ENCODE data around the gene DMXL2. TPM values are rescaled to one million over a fixed set of nuclear protein-coding genes. Genes with fewer than 3 reads are reported as not detected.
"Not testable (repeated sequence)": the region's sequence is repeated elsewhere in the genome, so short reads cannot be mapped to it uniquely, and the experiment has no call there.

Gene DMXL2
- total and polyA plus RNA-seq, 9 of the 15 experiments (the other 6 are each of a cell fraction or from before 2014, with no cell fraction given) = 9.3 to 57.7 (median 30.7) TPM

- TF ChIP-seq MGA (IDR thresholded peaks at IDR 0.05) (peak; percentile 51; the same call in 1 of the 2 replicates), JUND (IDR thresholded peaks at IDR 0.05; ENCODE audit: borderline replicate concordance, low read depth, low read length) (0 out of 2 replicates have a peak, but pooled peaks have one; percentile 11), JUND (tag; IDR thresholded peaks at IDR 0.05; ENCODE audit: borderline replicate concordance, low read depth, low read length) (peak; percentile 39; the same call in 1 of the 3 replicates), ARID1B (IDR thresholded peaks at IDR 0.05) (0 out of 2 replicates have a peak, but pooled peaks have one; percentile 14), ETV1 (tag; conservative IDR thresholded peaks at IDR 0.05; ENCODE audit: low read depth) (peak; percentile 45; the same call in 1 of the 2 replicates), MYC (IDR thresholded peaks at IDR 0.05; ENCODE audit: low read depth, low read length) (peak; percentile 49; the same call in 1 of the 2 replicates), NR2C1 (tag; IDR thresholded peaks at IDR 0.05) (0 out of 2 replicates have a peak, but pooled peaks have one; percentile 32)
- TF ChIP-seq, protein P1, sequence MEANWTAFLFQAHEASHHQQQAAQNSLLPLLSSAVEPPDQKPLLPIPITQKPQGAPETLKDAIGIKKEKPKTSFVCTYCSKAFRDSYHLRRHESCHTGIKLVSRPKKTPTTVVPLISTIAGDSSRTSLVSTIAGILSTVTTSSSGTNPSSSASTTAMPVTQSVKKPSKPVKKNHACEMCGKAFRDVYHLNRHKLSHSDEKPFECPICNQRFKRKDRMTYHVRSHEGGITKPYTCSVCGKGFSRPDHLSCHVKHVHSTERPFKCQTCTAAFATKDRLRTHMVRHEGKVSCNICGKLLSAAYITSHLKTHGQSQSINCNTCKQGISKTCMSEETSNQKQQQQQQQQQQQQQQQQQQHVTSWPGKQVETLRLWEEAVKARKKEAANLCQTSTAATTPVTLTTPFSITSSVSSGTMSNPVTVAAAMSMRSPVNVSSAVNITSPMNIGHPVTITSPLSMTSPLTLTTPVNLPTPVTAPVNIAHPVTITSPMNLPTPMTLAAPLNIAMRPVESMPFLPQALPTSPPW (CRISPR knock-in tag; IDR thresholded peaks at IDR 0.05) = peak; percentile 39
- TF ChIP-seq MYC (CRISPR knock-in tag; IDR thresholded peaks at IDR 0.05; ENCODE audit: borderline replicate concordance, low read depth); NR2C1 (IDR thresholded peaks at IDR 0.05): not testable (repeated sequence)
Measured at GRCh38 chr15:51568939-51569784, 53.4 kb downstream of the DMXL2 start (continued).
